Activated CD8-positive, alpha-beta memory T cell treated with anti-CD3 and anti-CD28 coated beads, Interleukin-2, amount 50 U/mL, for 4 hours (primary cell): ENCODE results near the gene NIPBL.

ENCODE experiments used
- DNase-seq: peaks from one replicate; pipeline ENCODE4 v3.0.0-alpha.2; 2020

NIPBL gene

GRCh38 chr5:37103302-37103701 lies 226.7 kb downstream of the NIPBL start:
- DNase-seq, result no peak

GRCh38 chr5:37109338-37109737 lies 232.8 kb downstream of the NIPBL start:
- DNase-seq, result no peak

GRCh38 chr5:37110135-37110534 lies 233.6 kb downstream of the NIPBL start:
- no peak for DNase-seq

GRCh38 chr5:37111426-37112382 lies 235.1 kb downstream of the NIPBL start:
- DNase-seq, result no peak

- DNase-seq, result no peak
Observed at GRCh38 chr5:37112383-37112991, 235.9 kb downstream of the NIPBL start.
